IPS-20b (cell line): Measurements from ENCODE around the gene CAPN5.

Experiments used
- H3K27ac ChIP-seq: one replicate; pipeline ENCODE4 v1.5.1; 2013; ENCODE audit warnings: low read length
- H3K27me3 ChIP-seq: 2 replicates; pipeline ENCODE4 v1.6.1; 2013; ENCODE audit warnings: mild to moderate bottlenecking, low read length, inconsistent platforms; ENCODE audit not compliant: insufficient read depth
- H3K36me3 ChIP-seq: 2 replicates; pipeline ENCODE4 v1.6.1; 2013; ENCODE audit warnings: low read depth, mild to moderate bottlenecking, inconsistent platforms, low read length, moderate library complexity; ENCODE audit not compliant: insufficient read depth
- H3K4me1 ChIP-seq: 2 replicates; pipeline ENCODE4 v1.6.1; 2013; ENCODE audit warnings: mild to moderate bottlenecking, control low read depth, inconsistent platforms, low read length, moderate library complexity; ENCODE audit not compliant: insufficient read depth
- H3K4me3 ChIP-seq: 2 replicates; pipeline ENCODE4 v1.5.1; 2013; ENCODE audit warnings: mild to moderate bottlenecking, low read length, inconsistent platforms
- H3K9ac ChIP-seq: 2 replicates; pipeline ENCODE4 v1.6.1; 2013; ENCODE audit warnings: low read depth, mild to moderate bottlenecking, inconsistent platforms, low read length, moderate library complexity
- H3K9me3 ChIP-seq: 2 replicates; pipeline ENCODE4 v1.6.1; 2013; ENCODE audit warnings: mild to moderate bottlenecking, low read depth, low read length, inconsistent platforms; ENCODE audit not compliant: insufficient read depth

CAPN5 gene

GRCh38 chr11:77035039-77035438, 31.7 kb upstream of the CAPN5 start:
- H3K27ac ChIP-seq = no peak overlapping the region
- H3K9me3 ChIP-seq = no peaks in the 10 kb centered on the region
- H3K36me3 ChIP-seq = no peaks in the 10 kb centered on the region
- no peaks in the 10 kb centered on the region for H3K4me1 ChIP-seq
- H3K27me3 ChIP-seq = peaks cover 20% of the 10 kb centered on the region
- no peak overlapping the region for H3K4me3 ChIP-seq
- H3K9ac ChIP-seq = no peak overlapping the region

- H3K4me1 ChIP-seq = no peaks in the 10 kb centered on the region
- no peaks in the 10 kb centered on the region; the same call in 1 of the 2 replicates for H3K9me3 ChIP-seq
- no peak overlapping the region for H3K9ac ChIP-seq
- H3K4me3 ChIP-seq = no peak overlapping the region
- no peak overlapping the region for H3K27ac ChIP-seq
- H3K36me3 ChIP-seq = no peaks in the 10 kb centered on the region
- peaks cover 25% of the 10 kb centered on the region for H3K27me3 ChIP-seq
Observed at GRCh38 chr11:77035580-77035979, 31.2 kb upstream of the CAPN5 start.

- no peak overlapping the region for H3K4me3 ChIP-seq
- no peaks in the 10 kb centered on the region for H3K4me1 ChIP-seq
- no peaks in the 10 kb centered on the region; the same call in 1 of the 2 replicates for H3K9me3 ChIP-seq
- peaks cover 33% of the 10 kb centered on the region for H3K27me3 ChIP-seq
- H3K27ac ChIP-seq = no peak overlapping the region
- H3K36me3 ChIP-seq = no peaks in the 10 kb centered on the region
- H3K9ac ChIP-seq = no peak overlapping the region
Observed at GRCh38 chr11:77036398-77036797, 30.4 kb upstream of the CAPN5 start.

GRCh38 chr11:77037057-77037456, 29.7 kb upstream of the CAPN5 start:
- Histone ChIP-seq H3K9me3 (no peaks in the 10 kb centered on the region; the same call in 1 of the 2 replicates), H3K36me3 (no peaks in the 10 kb centered on the region), H3K27ac (no peak overlapping the region), H3K4me3 (no peak overlapping the region), H3K27me3 (peaks cover 38% of the 10 kb centered on the region), H3K4me1 (no peaks in the 10 kb centered on the region), H3K9ac (no peak overlapping the region)

- Histone ChIP-seq H3K9ac (no peak overlapping the region), H3K36me3 (no peaks in the 10 kb centered on the region), H3K27ac (no peak overlapping the region), H3K4me1 (no peaks in the 10 kb centered on the region), H3K27me3 (peaks cover 43% of the 10 kb centered on the region), H3K4me3 (no peak overlapping the region), H3K9me3 (no peaks in the 10 kb centered on the region; the same call in 1 of the 2 replicates)
Observed at GRCh38 chr11:77038029-77038824, 28.5 kb upstream of the CAPN5 start.

GRCh38 chr11:77038825-77039326, 27.9 kb upstream of the CAPN5 start:
- Histone ChIP-seq H3K27ac (no peak overlapping the region), H3K4me1 (no peaks in the 10 kb centered on the region), H3K9ac (no peak overlapping the region), H3K36me3 (no peaks in the 10 kb centered on the region), H3K27me3 (peaks cover 43% of the 10 kb centered on the region), H3K9me3 (no peaks in the 10 kb centered on the region; the same call in 1 of the 2 replicates), H3K4me3 (no peak overlapping the region)

GRCh38 chr11:77039491-77040400, 27.0 kb upstream of the CAPN5 start:
- no peak overlapping the region for H3K9ac ChIP-seq
- H3K27me3 ChIP-seq = peaks cover 43% of the 10 kb centered on the region
- no peak overlapping the region for H3K27ac ChIP-seq
- H3K9me3 ChIP-seq = no peaks in the 10 kb centered on the region; the same call in 1 of the 2 replicates
- no peaks in the 10 kb centered on the region for H3K4me1 ChIP-seq
- no peaks in the 10 kb centered on the region for H3K36me3 ChIP-seq
- H3K4me3 ChIP-seq = peak overlapping the region; percentile 50; the same call in 1 of the 2 replicates

- no peaks in the 10 kb centered on the region for H3K36me3 ChIP-seq
- no peak overlapping the region for H3K9ac ChIP-seq
- H3K4me1 ChIP-seq = no peaks in the 10 kb centered on the region
- no peak overlapping the region for H3K27ac ChIP-seq
- H3K27me3 ChIP-seq = peaks cover 50% of the 10 kb centered on the region
- H3K4me3 ChIP-seq = no peak overlapping the region
- no peaks in the 10 kb centered on the region; the same call in 1 of the 2 replicates for H3K9me3 ChIP-seq
Observed at GRCh38 chr11:77040401-77040777, 26.4 kb upstream of the CAPN5 start.

GRCh38 chr11:77040889-77041288, 25.9 kb upstream of the CAPN5 start:
- H3K36me3 ChIP-seq = no peaks in the 10 kb centered on the region
- no peaks in the 10 kb centered on the region for H3K4me1 ChIP-seq
- no peak overlapping the region for H3K9ac ChIP-seq
- no peaks in the 10 kb centered on the region; the same call in 1 of the 2 replicates for H3K9me3 ChIP-seq
- H3K4me3 ChIP-seq = no peak overlapping the region
- no peak overlapping the region for H3K27ac ChIP-seq
- H3K27me3 ChIP-seq = peaks cover 55% of the 10 kb centered on the region

GRCh38 chr11:77042111-77042726, 24.6 kb upstream of the CAPN5 start:
- Histone ChIP-seq H3K36me3 (no peaks in the 10 kb centered on the region), H3K9me3 (no peaks in the 10 kb centered on the region; the same call in 1 of the 2 replicates), H3K4me1 (peaks cover 4% of the 10 kb centered on the region; the same call in 1 of the 2 replicates)

GRCh38 chr11:77044356-77044755, 22.4 kb upstream of the CAPN5 start:
- Histone ChIP-seq H3K36me3 (no peaks in the 10 kb centered on the region), H3K27me3 (peaks cover 47% of the 10 kb centered on the region), H3K27ac (no peak overlapping the region), H3K9me3 (no peaks in the 10 kb centered on the region; the same call in 1 of the 2 replicates), H3K9ac (no peak overlapping the region), H3K4me1 (peaks cover 4% of the 10 kb centered on the region; the same call in 1 of the 2 replicates), H3K4me3 (no peak overlapping the region)

More at GRCh38 chr11:77042111-77042726, 24.6 kb upstream of the CAPN5 start:
- Histone ChIP-seq H3K27ac (no peak overlapping the region), H3K4me3 (no peak overlapping the region), H3K9ac (no peak overlapping the region), H3K27me3 (peaks cover 60% of the 10 kb centered on the region)
